ENCODE measurements around the gene PDXP. TPM values are rescaled to one million over a fixed set of nuclear protein-coding genes. Genes with fewer than 3 reads are reported as not detected.
A peak's percentile ranks its signal among the peaks of the same experiment; 100 is the strongest.

Gene PDXP
- total and polyA plus RNA-seq, 8 donors, result 3.6 to 16.3 (median 5.4) TPM

DNA sequence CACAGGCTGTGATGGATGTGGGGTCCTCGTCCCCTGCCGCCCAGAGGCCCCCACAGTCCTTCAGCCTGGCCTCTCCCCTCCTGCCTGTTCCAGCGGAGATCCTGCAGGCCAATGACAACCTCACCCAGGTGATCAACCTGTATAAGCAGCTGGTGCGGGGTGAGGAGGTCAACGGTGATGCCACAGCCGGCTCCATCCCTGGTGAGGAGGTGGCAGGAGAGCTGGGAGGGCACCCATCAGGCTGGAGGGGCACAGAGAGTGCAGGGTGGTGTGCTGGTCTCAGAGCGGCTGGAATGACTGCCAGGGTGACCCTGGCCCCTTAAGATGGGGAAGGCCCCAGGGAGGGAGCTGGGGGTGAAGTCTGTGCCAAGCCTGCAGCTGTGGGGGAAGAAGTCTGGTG is 33.6 kb upstream of the PDXP start:
- Histone ChIP-seq H3K4me1 (no peaks in the 10 kb centered on the region), H3K27ac (no peak overlapping the region), H3K9me3 (no peaks in the 10 kb centered on the region), H3K36me3 (peaks cover 0 to 19% (median 7%) of the 10 kb centered on the region in 3 donors), H3K4me3 (no peak overlapping the region), H3K27me3 (no peaks in the 10 kb centered on the region)
- TF ChIP-seq, protein P1, sequence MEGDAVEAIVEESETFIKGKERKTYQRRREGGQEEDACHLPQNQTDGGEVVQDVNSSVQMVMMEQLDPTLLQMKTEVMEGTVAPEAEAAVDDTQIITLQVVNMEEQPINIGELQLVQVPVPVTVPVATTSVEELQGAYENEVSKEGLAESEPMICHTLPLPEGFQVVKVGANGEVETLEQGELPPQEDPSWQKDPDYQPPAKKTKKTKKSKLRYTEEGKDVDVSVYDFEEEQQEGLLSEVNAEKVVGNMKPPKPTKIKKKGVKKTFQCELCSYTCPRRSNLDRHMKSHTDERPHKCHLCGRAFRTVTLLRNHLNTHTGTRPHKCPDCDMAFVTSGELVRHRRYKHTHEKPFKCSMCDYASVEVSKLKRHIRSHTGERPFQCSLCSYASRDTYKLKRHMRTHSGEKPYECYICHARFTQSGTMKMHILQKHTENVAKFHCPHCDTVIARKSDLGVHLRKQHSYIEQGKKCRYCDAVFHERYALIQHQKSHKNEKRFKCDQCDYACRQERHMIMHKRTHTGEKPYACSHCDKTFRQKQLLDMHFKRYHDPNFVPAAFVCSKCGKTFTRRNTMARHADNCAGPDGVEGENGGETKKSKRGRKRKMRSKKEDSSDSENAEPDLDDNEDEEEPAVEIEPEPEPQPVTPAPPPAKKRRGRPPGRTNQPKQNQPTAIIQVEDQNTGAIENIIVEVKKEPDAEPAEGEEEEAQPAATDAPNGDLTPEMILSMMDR (IDR thresholded peaks at IDR 0.05), result no peak
- DNase-seq (peak in 1 of 6 donors; percentile 23), ATAC-seq (no peak), FAIRE-seq (no peak)
- intact Hi-C loops (cut with DNase I), result no loop called here
- WGBS, 2 donors, result 88 to 89% methylated on average over 5 to 7 of the region's 7 CpGs

DNA sequence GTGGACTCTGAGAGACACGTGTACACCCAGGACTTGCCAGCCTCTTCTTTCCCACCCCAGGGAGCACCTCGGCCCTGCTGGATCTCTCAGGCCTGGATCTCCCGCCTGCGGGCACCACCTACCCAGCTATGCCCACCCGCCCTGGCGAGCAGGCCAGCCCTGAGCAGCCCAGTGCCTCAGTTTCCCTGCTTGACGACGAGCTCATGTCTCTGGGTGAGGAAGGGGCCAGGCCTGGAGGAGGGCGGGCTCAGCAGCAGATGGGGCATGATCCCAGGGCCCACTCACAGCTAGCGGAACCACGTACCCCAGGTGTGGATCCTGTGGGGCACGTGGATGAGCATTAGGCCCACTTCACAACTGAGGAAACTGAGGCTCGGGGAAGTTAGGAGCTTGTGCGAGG is 32.8 kb upstream of the PDXP start:
- WGBS, 2 donors, result 87 to 91% methylated on average over 14 of the region's 14 CpGs
- TF ChIP-seq, protein P1 (IDR thresholded peaks at IDR 0.05), result no peak

DNA sequence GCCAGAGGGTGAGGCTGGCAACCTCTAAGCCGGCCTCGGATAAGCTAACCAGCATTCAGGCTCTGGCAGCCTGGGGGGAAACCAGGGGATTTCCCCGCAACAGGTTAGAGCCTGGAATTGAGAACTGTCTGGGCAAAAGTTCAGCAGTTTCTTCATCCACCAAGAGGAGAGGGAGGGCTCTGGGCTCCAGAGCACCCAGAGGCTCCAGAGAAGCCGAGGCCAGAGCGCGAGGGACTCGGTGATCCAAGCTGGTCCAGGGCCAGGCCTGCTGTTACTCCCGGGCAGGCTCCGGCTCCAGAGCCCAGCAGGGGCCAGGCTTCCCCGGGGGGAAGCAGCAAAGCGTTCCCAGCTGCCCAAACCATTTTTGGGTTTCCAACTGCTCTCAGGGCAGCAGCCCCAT is 32.4 kb upstream of the PDXP start:
- no peaks in the 10 kb centered on the region for H3K27me3 ChIP-seq
- TF ChIP-seq, protein P1 (IDR thresholded peaks at IDR 0.05), result no peak
- no peak overlapping the region for H3K27ac ChIP-seq
- no peaks in the 10 kb centered on the region for H3K4me1 ChIP-seq
- no peaks in the 10 kb centered on the region for H3K9me3 ChIP-seq
- no peak overlapping the region for H3K4me3 ChIP-seq
- ATAC-seq (peak in 3 of 4 donors; percentile 9 to 36 (median 34)), DNase-seq (peak in 1 of 6 donors; percentile 38), FAIRE-seq (no peak)
- 84 to 88% methylated on average over 11 of the region's 11 CpGs for WGBS, 2 donors
- peaks cover 0 to 8% (median 7%) of the 10 kb centered on the region in 3 donors for H3K36me3 ChIP-seq
- intact Hi-C loops (cut with DNase I), result no loop called here

More for the DNA sequence above, 32.8 kb upstream of the PDXP start:
- Histone ChIP-seq H3K4me3 (no peak overlapping the region), H3K27ac (no peak overlapping the region), H3K4me1 (no peaks in the 10 kb centered on the region), H3K9me3 (no peaks in the 10 kb centered on the region), H3K36me3 (peaks cover 0 to 12% (median 7%) of the 10 kb centered on the region in 3 donors), H3K27me3 (no peaks in the 10 kb centered on the region)
- DNase-seq (peak in 1 of 6 donors; percentile 35), FAIRE-seq (no peak), ATAC-seq (no peak)
- intact Hi-C loops (cut with DNase I), result no loop called here

DNA sequence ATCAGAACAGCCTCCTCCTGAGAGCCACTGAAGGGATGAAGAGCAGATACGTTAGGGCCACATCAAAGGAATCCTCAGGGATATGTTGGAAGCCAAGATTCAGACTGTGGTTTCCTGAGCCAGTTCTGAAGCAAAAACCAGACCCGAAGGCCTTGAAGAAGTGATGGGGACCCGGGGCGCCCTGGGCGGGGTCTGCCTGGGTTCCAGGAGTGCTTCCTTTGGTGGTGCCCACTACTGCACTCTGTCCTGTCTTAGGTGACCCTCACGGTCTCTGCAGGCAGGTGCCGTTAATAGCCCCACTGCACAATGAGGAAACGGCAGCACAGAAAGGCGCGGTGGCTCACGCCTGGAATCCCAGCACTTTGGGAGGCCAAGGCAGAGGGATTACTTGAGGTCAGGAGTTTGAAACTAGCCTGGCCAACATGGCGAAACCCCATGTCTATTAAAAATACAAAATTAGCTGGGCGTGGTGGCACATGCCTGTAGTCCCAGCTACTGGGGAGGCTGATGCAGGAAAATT is 31.9 kb upstream of the PDXP start:
- no peaks in the 10 kb centered on the region for H3K9me3 ChIP-seq
- no peaks in the 10 kb centered on the region for H3K4me1 ChIP-seq
- H3K27me3 ChIP-seq, result no peaks in the 10 kb centered on the region
- WGBS, 2 donors, result 87 to 89% methylated on average over 13 of the region's 13 CpGs
- DNase-seq, result no peak
- H3K4me3 ChIP-seq, result no peak overlapping the region
- TF ChIP-seq, protein P1 (IDR thresholded peaks at IDR 0.05), result no peak
- peaks cover 0 to 8% (median 7%) of the 10 kb centered on the region in 3 donors for H3K36me3 ChIP-seq
- H3K27ac ChIP-seq, result no peak overlapping the region
- intact Hi-C loops (cut with DNase I), result no loop called here
- FAIRE-seq, result no peak
- ATAC-seq, result no peak

DNA sequence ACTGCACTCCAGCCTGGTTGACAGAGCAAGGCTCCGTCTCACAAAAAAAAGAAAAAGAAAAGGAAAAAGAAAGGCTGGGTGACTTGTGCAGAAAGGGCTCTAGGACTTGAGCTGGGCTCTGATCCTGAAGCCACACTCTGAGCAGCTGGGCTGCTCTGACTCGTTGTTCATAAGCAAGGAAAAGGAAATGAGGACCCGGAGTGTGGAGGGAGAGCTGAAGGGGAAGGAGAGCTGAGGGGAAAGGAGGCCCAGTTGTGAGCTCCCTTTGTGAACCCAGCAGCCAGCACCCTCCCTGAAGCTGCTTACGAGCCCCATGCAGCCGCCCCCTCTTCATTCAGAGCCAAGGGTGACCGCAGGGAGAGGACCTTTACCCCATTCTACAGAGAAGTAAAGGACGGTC is 31.4 kb upstream of the PDXP start:
- Histone ChIP-seq H3K36me3 (peaks cover 0 to 12% (median 7%) of the 10 kb centered on the region in 3 donors), H3K4me3 (no peak overlapping the region), H3K9me3 (no peaks in the 10 kb centered on the region), H3K27me3 (no peaks in the 10 kb centered on the region), H3K27ac (no peak overlapping the region), H3K4me1 (no peaks in the 10 kb centered on the region)
- peak in 1 of 4 donors; percentile 8 for ATAC-seq
- WGBS, 2 donors, result 86 to 90% methylated on average over 7 of the region's 7 CpGs
- DNase-seq, result no peak
- intact Hi-C loops (cut with DNase I), result no loop called here
- TF ChIP-seq, protein P1 (IDR thresholded peaks at IDR 0.05), result no peak
- no peak for FAIRE-seq

Data from pancreas (tissue), 10 donors.